HCEC 1CT (cell line): Measurements from ENCODE around the gene TANC1.

Experiments
- DNase-seq: peaks from one replicate; pipeline ENCODE4 v3.0.0-alpha.2; 2017

TANC1 gene

DNA sequence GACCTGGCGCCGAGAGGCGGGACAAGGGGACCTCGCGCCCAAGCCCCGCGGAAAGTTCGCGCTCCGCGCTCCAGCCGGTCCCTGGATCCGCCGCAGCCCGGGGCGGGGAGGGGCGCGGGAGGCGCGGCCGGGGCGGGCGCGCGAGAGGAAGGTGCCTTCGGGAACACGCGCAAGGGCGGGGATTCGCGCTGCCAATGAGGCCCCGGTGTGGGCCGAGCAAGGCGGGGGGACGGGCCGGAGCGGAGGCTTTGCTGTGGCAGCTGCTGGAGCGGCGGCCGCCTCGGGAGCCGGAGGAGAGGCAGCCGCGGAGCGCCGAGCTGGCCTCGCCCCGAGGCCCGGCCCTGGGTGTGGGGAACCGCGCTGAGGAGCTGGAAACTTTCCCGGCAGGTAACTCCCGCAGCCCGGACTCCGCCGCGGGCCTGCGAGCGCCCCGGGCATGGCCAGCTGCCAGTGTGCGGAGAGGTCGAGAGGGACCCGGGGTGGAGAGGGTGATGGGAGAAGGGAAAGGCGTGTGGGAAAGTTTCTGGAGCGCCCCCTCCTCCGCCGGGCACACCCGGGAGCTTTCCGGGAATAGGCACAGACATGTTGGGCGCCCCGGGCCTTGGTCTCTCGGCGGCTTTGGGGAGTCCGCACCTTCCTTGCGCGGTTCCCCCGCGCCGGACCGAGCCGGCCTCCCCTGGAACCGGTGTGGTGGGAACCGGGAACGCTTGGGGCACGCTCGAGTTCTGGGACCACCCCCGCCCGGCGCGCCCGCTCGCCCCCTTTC is at the start of gene TANC1:
Gene TANC1 (plus strand): TSS at position 245 of the 766 bp plus-strand sequence. CDS start 97,271 bp downstream, outside the sequence.
- DNase-seq: peak; percentile 95

DNA sequence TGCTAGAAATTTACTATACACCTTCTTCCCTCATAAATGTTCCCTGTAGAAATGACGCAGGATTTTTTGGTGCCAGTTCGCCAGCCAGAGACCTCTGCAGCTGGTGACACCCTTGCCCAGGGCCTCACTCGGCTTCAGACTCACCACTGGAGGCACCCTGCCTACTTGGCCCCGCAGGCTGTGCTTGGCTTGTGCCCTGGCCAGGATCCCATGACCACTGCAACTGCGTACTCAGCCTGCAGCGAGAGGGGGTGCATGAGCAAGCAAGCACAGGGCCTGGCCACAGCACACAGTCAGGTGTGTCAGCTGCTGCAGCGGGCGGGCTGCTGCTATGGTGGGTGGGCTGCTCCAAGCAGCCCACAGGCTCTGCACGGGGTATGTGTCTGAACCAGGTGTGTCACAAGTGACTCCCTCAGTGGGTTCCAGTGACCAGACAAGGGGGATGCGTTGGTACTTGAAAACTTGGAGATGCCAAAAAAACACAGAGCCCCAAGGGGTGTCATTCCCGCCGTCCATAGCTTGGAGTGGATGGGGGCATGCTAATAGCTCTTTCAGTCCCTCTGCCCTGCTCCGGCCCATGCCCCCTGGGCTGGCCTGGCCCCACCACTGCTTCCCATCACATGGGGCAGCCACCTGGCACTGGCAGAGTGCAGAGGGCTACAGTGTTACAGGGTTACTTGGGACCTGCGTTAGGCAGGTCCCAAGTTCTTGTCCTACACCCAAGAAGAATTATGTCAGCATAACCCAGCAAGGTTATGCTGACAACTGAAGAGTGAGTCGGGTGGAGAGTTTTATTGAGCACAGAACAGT is 46.6 kb upstream of the TANC1 start:
- no peak for DNase-seq

DNA sequence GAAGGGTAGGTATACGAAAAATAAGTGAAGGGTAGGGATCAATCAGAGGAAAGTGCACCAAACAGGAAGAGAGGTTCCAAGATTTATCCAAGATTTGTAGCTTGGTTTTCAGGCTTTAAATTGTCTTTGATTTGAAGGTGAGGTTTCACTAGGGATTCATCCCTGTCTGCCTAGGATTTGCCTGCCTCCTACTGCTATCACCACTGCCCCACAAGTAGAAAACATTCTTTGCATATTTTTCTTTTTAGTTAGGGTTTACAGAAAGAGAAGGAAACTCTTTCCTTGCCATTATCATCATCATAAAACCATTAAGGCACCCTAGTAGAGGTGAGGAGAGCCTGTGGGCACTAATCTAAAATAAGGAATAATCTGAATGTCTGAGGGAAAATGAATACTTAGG is 45.8 kb upstream of the TANC1 start:
- no peak for DNase-seq

DNA sequence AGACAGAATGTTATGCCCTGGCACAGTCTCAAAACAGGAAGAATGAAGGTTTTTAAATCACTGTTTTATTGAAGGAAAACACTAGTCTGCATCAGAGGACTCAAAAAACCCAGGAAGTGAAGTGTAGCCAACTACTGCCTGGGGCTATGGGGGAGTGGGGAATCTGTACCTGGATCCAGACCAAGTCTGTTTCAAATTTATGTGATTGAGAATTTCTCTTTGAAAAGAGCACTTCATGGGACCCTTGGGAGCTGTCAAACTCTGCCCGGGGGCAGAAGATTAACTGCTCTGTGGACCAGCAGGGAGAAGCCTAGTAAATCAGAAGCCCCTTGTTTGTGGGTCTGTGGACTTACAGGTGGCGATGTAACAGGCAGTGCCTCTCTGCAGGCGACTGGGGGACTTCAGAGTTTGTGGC is 45.3 kb upstream of the TANC1 start:
- no peak for DNase-seq

DNA sequence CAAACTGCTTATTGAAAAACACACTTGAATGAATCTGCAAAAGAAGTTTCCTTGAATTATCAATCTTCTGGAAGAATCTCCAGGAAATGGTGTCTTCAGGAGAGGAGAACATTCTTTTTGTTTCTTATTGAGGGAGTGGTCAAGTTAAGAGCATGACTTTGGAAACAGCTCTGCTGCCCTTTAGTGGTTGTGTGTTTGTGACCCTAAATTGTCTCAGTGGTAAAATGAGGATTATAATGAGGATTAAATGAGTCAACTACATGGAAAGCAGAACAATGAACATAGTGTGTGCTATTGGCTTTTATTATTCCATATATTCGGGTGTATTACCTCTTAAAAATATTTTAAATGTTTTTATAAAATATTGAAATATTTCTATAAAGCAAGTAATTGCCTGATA is 44.8 kb upstream of the TANC1 start:
- no peak for DNase-seq

DNA sequence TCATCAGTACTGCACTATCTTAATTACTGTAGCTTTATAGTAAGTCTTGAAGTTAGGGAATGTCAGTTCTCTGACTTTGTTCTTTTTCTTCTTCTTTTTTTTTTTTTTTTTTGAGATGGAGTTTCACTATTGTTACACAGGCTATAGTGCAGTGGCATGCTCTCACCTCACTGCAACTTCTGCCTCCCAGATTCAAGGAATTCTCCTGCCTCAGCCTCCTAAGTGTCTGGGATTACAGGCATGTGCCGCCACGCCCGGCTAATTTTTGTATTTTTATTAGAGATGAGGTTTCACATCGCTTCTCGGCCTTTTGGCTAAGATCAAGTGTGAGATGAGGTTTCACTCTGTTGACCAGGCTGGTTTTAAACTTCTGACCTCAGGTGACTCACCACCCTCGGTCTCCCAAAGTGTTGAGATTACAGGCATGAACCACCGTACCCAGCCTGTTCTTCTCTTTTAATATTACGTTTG is 41.9 kb upstream of the TANC1 start:
- peak; percentile 62 for DNase-seq

DNA sequence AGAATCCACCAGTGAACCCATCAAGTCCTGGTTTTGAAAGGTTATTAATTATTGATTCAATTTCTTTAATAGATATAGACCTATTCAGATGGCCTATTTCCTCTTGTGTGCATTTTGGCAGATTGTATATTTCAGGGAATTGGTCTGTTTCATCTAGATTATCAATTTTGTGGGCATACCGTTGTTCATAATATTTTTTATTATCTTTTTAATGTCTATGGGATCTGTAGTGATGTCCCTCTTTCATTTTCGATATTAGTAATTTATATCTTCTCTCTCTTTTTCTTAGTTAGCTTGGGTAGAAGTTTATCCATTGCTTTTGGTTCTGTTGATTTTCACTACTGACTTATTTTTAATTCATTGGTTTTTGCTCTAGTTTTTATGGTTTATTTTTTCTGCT is 39.9 kb upstream of the TANC1 start:
- DNase-seq: no peak

DNA sequence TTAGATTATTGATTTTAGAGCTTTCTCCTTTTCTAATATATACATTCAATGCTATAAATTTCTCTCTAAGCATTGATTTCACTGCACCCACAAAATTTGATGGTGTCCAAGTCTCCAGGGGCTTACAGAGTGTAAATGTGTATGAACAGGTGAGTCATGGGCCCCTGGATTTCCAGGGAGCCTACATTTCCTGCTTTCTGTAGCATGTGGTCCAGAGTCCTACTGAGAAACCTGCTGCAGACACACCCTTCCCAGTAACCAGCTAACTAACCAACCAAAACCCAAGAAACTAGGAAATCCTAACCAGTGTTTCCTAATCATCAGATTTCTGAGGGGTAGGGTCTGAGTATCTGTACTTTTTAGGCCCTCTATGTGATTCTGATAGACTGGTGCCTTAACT is 39.5 kb upstream of the TANC1 start:
- no peak for DNase-seq

DNA sequence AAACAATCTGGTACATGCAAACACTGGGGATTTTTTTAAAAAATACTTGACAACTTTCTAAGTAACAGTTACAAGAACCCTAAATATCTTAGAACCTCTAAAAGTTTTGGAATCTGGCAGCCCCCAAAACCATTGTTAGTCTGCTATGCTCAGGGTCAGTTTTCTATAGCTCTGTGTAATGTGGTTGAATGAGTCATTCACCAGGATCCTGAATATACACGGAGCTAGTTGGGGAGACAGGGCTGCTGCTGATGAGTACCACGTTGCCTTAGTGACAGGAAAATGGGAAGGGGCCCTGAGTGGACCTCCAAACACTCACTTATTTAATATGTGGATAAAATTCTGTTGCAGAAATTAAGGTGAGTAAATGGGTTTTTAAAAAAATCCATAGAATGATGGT is 36.9 kb upstream of the TANC1 start:
- peak; percentile 77 for DNase-seq

DNA sequence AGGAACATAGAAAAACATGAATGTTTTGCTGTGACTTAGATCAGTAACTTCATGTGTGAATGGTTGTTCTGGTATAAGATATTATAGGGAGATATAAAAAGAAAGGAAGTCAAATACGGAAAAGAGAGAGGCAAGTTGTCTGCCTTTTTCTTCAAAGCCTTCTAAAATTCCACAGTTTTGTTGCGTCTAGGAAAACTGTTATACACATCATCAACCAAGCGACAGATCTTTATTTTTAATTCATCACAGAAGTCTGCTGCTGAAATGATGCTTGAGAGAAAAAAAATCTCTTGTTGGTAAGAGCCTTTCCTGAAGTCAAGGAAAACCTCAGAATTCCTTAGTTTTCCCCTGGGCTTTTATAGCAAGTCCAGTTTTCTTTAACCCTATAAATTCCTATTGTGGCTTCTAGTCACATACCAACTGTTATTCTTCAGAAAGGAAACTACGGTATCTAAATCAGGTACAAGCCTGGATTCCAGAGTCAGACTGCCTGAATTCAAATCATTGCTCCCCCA is 36.3 kb upstream of the TANC1 start:
- no peak for DNase-seq

DNA sequence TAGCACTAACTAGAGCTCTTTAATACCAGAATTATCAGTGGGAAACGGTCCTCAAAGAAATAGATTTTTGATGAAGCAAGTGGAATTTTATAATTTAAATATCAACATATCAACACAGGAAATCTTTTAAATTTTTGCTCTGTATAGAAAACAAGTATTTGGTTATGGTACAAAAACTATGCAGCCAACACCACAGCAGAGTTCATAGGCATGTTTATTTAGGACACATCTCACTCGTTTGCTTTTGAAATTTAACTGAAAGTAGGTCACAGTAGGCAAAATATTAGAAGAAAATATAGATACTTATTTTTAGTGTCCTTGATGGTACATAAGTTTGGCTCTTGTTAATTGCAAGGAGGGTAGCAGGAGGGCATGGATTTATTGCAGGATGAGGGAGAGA is 34.3 kb upstream of the TANC1 start:
- no peak for DNase-seq

DNA sequence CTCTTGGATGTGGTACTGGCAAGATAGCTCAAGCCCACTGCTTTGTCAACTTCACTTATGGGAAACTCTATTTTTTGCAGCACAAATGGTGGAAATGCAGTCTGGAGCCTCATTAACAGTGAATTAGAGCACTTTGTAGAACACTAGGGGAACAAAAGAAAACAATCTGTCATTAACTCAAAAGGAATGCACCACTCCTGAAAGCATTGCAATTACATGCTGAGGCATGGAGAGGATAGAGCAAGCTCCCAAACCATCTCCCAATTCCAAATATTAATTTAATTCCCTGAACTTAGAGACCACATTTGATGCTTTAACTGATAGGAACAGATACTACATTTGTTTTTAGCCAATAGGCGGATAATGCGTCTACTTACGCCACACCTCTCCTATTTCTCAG is 32.8 kb upstream of the TANC1 start:
- no peak for DNase-seq

DNA sequence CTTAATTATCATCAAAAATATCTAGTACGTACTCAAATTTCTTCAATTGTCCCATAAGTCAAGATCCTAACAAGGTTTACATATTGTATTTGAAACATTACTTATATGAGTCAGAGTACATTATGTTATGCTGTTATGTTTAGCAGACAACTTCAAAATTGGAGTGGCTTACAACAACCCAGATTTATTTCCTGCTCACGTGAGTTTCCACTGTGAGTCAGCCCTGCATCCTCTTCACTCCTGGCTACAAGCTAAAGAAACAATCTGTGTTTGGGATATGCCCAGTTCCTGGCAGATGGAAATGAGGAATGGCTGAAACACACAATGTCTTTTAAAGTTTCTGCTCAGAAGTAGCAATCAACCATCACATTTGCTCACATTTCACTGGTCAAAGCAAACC is 31.5 kb upstream of the TANC1 start:
- peak; percentile 89 for DNase-seq

DNA sequence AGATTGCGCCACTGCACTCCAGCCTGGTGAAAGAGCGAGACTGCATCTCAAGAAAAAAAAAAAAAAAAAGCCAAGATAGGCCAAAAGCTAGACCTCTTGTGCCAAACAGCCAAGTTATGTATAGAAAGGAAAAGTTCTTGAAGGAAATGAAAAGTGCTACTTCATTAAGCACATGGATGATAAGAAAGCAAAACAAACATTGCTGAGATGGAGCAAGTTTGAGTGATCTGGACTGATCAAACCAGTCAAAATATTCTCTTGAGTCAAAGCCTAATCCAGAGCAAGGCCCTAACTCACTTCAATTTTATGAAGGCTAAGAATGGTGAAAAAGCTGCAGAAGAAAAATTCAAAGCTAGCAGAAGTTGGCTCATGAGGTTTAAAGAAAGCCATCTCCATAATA is 28.1 kb upstream of the TANC1 start:
- no peak for DNase-seq

DNA sequence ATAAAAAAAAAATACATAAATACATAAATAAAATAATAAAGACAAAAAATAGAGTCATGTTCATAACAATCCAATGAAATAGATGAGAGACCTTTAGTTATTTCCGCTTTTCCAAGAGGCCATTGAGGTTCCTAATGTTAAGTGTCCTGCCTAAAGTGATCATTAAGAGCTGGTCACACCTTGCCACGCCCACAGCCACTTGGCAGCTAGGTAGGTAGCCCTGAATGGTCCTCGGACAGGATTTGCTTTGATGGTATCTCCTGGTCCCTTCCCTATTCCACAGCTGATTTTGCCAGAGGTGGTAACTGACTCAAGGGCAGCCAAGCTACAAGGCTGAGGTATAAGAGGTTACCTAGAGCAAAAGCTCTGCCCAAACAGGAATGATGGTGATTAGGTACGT is 24.5 kb upstream of the TANC1 start:
- DNase-seq: no peak

DNA sequence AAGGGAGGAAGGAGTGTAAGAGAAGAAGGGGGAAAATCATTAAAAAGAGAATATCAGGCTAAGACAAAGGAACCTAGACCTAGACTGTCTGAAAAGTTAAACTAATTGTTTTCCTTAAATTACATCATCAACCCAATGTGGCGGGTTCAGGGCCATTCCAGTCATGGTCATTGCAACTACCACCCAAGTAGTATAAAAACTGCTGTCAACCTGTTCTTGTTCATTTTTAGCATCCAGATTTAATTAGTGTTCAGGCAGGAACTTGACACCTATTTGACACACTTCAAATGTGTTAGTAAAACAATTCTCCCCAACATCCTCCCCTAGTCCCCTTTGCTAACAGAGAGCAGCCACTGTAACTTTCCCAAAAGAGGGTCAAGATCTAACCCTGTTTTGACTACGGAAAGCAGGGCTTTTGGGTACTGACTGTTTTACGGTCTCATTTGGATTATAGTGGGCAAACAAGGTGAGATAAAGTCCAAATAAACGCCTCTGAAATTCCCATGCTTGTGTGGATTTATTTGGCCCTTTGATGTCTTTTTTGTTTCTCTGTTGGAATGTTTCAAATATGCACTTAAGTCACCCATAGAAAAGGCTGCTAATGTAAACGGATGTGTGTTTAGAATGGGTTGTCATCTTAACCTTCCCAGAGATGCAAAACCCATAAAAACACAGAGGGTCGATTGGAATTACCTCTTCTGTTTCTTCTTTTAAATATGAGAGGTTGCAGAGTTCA is 19.3 kb upstream of the TANC1 start:
- no peak for DNase-seq

DNA sequence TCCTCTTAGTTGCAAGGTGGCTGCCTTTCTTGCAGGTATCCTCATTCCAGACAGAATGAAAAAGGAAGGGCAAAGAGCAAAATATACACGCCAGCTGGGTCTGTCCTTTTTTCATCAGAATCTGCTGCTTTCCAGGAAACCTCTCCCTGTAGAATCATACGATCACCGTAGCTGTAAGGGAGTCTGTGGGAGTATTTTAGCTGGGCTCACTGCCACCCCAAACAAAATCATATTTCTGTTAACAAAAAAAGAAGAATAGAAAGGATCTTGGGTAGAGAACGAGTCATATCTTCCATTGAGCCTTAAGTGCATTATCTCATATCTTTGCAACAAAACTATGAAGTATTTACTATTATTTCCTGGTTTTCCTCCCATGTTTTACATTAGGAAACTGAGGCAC is 15.0 kb upstream of the TANC1 start:
- DNase-seq: no peak

DNA sequence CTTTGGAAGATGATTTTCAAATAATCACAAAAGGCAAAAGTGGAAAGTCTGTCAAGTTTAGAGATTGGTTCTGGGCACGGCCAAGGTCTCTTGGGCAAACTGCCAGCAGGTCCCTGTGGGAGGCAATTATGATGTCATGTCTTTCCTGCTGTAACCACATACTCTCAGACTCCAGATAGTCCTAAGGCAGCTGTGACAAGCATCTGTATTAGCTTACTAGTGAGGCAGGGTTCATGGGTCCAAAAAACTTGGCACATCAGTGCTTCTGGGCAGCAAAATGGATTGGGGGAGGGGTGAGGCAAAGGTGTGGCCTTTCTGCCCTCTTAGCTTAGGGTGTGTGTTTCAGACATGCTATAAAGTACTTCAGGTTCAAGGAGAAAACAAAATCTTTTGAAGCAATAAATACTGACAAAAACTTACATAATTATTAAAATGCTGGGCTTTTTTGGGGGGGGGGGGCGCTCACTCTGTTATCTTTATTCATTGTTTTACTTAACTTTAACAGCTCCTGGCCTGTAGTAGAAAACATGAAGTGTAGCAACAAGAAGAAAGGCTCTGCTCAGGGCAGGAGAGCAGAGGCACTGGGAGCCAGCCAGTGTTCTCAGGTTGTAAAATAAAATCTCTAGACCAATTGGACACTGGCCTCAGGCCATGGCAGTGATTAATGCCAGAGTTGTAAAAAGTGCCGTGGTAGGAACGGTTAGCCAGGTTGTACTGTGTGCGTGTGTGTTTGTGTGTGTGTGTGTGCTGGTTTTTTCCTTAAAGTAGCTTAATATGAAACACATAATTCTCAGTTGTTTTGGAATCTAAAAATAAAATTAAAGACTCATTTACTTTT is 14.3 kb upstream of the TANC1 start:
- peak; percentile 62 for DNase-seq

DNA sequence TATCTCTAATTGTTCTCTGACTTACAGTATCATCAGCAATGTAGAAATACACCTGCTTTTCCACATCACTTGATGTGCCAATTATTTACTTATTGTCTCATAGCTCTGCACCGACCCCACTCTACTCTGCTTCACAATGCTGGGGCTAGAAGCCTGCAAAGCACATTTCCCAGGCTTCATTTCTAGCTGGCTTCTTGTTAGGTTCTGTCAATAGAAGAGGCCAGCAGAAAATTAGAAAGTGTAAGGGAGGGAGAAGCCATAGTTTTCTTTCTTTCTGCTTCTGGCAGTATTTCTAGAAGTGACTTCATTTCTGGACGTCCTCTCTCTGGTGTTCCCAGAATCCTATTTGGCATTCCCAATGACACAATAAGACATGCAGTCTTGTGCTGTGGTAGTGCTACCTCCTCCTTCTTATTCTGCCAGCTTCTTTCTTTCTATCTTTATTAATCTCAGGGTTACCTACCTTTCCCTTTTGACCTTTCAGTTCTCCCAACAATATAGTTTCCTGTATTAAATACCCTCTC is 12.5 kb upstream of the TANC1 start:
- DNase-seq: no peak

DNA sequence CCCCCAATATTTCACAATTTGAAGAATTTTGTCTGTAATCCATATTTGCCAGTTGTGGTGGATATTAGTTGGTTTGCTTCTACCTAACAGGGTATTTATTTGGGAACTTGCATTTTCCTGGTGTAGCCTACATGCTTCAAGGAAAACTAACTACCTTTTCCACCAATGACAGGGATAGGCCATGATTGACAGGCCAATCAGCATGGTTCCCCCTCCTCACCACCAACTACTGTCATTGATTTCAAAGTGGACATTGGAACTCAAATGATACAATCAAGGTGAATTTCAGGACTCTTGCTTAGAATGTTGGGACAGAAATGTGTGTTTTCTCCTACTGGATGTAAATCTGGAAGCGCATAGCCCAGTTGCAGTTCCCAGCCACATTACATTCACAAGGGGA is 10.1 kb upstream of the TANC1 start:
- DNase-seq: no peak

DNA sequence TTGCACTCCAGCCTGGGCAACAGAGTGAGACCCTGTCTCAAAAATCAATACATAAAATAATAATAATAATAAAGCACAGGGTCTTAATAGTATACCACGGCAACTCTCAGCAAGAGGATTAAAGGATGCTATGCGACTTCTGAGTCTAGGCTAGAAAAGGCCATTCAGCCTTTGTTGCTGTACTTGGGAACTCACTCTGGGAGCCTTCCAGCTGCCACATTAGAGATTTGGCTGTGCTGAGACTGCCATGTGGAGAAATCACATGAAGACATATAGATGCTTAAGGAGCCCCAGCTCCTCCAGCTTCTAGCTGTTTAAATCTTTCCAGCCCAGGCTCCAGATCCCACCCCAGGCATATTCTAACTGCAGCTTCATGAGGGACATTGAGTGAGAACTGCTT is 8.2 kb upstream of the TANC1 start:
- no peak for DNase-seq

DNA sequence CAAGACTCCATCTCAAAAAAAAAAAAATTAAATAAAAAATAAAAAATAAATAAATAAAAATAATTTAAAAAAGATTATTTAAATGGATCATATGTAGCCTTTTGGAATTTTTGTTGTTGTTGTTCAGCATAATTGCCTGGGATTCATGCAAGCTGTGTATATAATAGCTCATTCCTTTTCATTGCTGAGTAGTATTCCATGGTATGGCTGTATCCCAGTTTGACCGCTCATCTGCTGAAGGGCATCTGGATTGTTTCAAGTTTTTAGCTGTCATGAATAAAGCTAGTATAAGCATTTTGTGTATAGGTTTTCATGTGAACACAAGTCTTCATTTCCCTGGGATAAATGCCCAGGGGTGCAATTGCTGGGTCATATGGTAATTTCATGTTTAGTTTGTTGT is 6.4 kb upstream of the TANC1 start:
- DNase-seq: no peak
